ENCODE data around the gene RNU1-1.
"Not testable (repeated sequence)": the region's sequence is repeated elsewhere in the genome, so short reads cannot be mapped to it uniquely, and the experiment has no call there.

DNA sequence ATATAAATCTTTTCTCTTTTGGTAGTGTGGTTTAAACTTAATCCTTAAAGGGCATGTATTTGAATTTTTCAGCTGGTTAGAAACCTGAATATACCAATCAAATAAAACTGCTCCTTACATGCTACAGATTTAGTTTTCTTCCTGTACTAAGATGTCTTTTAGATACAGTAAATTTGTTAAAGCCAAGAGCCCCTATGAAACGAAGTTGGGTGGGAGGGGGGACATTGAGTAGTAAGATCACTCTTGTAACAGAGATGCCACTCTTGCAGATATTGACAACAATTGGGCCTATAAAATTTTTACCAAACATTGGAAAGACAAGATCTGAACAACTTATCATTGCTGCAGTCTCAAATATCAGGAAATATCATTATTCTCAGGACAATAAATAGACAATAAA lies 2.2 kb downstream of the RNU1-1 start:
- not testable (repeated sequence) for TF ChIP-seq RAD21 (conservative IDR thresholded peaks at IDR 0.05); MXI1 (conservative IDR thresholded peaks at IDR 0.05; ENCODE audit: poor library complexity, severe bottlenecking); EZH2 (IDR thresholded peaks at IDR 0.05; ENCODE audit: borderline replicate concordance, insufficient read depth, low read length, poor library complexity, severe bottlenecking); EP300 (conservative IDR thresholded peaks at IDR 0.05; ENCODE audit: poor library complexity, severe bottlenecking)
- TF ChIP-seq, protein P1, sequence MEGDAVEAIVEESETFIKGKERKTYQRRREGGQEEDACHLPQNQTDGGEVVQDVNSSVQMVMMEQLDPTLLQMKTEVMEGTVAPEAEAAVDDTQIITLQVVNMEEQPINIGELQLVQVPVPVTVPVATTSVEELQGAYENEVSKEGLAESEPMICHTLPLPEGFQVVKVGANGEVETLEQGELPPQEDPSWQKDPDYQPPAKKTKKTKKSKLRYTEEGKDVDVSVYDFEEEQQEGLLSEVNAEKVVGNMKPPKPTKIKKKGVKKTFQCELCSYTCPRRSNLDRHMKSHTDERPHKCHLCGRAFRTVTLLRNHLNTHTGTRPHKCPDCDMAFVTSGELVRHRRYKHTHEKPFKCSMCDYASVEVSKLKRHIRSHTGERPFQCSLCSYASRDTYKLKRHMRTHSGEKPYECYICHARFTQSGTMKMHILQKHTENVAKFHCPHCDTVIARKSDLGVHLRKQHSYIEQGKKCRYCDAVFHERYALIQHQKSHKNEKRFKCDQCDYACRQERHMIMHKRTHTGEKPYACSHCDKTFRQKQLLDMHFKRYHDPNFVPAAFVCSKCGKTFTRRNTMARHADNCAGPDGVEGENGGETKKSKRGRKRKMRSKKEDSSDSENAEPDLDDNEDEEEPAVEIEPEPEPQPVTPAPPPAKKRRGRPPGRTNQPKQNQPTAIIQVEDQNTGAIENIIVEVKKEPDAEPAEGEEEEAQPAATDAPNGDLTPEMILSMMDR (IDR thresholded peaks at IDR 0.05; ENCODE audit: poor library complexity, severe bottlenecking): not testable (repeated sequence)
- TF ChIP-seq, protein P2, sequence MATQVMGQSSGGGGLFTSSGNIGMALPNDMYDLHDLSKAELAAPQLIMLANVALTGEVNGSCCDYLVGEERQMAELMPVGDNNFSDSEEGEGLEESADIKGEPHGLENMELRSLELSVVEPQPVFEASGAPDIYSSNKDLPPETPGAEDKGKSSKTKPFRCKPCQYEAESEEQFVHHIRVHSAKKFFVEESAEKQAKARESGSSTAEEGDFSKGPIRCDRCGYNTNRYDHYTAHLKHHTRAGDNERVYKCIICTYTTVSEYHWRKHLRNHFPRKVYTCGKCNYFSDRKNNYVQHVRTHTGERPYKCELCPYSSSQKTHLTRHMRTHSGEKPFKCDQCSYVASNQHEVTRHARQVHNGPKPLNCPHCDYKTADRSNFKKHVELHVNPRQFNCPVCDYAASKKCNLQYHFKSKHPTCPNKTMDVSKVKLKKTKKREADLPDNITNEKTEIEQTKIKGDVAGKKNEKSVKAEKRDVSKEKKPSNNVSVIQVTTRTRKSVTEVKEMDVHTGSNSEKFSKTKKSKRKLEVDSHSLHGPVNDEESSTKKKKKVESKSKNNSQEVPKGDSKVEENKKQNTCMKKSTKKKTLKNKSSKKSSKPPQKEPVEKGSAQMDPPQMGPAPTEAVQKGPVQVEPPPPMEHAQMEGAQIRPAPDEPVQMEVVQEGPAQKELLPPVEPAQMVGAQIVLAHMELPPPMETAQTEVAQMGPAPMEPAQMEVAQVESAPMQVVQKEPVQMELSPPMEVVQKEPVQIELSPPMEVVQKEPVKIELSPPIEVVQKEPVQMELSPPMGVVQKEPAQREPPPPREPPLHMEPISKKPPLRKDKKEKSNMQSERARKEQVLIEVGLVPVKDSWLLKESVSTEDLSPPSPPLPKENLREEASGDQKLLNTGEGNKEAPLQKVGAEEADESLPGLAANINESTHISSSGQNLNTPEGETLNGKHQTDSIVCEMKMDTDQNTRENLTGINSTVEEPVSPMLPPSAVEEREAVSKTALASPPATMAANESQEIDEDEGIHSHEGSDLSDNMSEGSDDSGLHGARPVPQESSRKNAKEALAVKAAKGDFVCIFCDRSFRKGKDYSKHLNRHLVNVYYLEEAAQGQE (IDR thresholded peaks at IDR 0.05; ENCODE audit: borderline replicate concordance): not testable (repeated sequence)

All from neural cell (in vitro differentiated cells).